Activated CD4-positive, CD25-positive, alpha-beta regulatory T cell treated with anti-CD3 and anti-CD28 coated beads, Interleukin-2, amount 50 U/mL, for 24 hours (primary cell): ENCODE measurements around the gene DUSP1.

ENCODE experiments used
- ATAC-seq, 2 donors: fragments of 150-1000 bp; cut with Tn5 transposase; one replicate each; pipeline ENCODE4 v1.10.0; 2021; ENCODE audit warnings: mild to moderate bottlenecking in 1 of 2, moderate library complexity in 1 of 2

Gene DUSP1

DNA sequence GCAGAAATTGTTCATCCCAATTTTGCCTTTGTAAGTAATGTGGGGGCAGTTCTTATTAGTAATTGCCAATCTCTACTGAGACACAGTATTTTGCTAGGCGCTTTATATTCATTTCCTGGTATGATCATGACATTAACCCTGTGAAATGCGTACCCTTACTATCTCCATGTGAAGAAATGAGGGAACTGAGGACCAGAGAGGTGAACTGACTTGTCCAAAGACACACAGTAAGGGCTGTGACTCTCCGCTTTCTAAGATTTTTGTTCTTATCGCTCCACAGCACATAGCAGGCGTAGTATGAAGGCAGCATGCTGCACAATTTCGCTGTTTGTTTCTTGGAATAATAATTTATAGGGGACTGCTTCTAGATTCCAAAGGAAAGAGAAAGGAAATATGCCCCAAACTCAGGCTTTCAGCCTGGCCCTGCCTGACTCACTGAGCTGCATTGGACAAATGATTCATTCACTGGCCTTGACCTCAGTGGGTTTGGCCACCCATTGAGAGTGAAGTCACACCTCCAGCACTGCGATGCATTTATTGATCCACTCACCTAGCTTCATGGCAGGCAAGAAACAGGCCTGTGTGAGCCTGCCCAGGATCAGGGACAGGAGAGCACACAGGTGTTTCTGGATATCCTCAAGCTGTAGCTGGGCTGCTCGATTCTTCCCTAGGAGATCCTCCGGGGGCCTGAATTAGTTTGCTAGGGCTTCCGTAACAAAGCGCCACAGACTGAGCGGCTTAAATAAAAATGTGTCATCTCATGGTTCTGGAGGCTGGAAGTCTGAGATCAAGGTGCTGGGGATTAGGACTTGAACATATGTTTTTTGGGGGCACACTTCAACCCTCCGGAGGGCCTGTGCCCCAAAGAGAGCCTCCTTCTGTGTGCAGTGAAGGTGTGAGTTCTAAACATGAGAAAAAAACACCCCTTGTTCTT, 7.2 kb upstream of the DUSP1 start:
- peak; percentile 21 to 42 for ATAC-seq

DNA sequence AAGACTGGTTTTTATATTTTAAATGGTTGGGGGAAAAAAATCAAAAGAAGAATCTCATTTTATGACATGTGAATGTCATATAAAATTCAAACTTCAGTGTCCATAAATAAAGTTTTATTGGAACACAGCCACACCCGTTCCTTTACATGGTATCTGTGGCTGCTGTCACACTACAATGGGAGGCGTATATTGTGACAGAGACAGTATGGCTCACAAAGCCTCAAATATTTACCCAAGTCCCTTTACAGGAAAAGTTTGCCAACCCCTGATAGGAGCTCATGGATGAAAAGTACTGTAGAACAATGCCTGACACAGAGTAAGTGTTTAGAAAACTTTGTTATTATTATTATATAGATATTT, 5.2 kb upstream of the DUSP1 start:
- no peak for ATAC-seq

DNA sequence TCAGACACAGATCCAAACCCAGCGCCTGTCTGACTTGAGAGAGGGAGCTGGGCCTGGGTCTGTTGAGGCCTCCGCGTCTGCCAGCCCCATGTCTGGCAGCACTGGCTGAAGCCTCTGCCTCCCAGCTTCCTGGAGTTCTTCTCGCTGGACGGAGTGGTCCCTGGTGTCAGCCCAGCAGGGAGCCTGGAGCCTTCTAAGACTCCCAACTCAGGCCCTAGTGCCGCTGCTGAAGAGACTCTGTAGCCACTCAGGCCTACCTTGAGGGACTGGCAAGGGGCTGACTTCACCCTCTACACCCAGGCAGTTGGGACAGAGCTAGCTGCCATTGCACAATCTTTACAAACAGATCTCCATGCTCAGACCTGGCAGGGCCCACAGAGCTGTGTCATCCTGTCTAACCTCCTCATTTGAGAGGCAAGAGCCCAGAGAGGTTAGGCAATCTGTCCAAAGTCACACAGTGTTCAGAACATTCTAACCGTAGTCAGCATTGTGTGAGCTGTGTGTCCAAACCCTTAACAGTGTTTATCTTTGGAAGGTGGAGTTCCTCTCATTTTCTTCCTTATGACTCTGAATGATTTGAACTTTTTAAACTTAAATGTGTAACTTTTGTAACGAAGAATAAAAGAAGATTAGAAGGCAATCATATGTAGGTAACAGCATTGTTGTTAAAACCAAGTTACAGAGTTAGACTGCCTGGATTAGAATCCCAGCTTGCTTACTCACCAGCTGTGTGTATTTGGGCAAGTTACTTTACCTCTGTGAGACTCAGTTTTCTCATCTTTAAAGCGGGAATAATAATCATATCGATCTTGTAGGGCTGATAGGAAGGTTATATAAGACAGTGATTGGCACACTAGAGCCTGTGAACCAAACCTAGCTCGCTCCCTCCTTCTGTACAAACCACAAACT, 4.6 kb upstream of the DUSP1 start:
- no peak for ATAC-seq

DNA sequence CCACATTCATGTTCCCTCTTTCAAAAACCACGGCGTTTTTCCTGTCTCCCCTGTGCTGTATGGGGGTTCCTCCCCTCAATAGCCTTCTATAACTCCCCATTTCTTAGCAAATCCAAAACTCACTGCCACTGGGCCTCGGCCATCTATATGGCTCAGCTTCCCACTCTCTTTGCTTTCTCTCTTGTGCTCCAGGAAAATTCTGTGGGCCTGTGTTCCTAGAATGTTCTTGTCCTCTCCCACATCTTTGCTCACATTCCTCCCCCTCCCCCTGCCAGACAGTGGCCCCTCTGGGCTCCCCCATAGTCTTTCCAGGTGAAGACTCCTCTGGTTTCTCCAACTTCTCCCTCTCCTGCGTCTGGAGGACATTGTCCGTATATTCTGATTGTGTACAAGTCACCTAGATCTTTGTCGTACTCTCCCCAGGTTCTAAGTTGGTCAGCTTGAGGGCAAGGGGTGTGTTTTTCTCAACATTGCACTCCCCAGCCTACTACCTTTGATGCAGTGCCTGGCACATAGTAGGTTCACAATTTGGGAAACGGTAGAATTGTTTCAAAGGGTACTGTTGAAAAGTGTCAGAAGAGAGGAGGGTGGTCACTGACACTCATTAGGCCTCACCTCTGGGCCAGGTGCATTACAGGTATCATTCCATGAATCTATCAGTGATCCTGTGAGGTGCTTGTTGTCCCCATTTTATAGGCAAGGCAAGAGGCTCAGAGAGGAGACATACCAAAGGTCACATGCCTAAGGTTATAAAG, 3.7 kb upstream of the DUSP1 start:
- ATAC-seq, result no peak

DNA sequence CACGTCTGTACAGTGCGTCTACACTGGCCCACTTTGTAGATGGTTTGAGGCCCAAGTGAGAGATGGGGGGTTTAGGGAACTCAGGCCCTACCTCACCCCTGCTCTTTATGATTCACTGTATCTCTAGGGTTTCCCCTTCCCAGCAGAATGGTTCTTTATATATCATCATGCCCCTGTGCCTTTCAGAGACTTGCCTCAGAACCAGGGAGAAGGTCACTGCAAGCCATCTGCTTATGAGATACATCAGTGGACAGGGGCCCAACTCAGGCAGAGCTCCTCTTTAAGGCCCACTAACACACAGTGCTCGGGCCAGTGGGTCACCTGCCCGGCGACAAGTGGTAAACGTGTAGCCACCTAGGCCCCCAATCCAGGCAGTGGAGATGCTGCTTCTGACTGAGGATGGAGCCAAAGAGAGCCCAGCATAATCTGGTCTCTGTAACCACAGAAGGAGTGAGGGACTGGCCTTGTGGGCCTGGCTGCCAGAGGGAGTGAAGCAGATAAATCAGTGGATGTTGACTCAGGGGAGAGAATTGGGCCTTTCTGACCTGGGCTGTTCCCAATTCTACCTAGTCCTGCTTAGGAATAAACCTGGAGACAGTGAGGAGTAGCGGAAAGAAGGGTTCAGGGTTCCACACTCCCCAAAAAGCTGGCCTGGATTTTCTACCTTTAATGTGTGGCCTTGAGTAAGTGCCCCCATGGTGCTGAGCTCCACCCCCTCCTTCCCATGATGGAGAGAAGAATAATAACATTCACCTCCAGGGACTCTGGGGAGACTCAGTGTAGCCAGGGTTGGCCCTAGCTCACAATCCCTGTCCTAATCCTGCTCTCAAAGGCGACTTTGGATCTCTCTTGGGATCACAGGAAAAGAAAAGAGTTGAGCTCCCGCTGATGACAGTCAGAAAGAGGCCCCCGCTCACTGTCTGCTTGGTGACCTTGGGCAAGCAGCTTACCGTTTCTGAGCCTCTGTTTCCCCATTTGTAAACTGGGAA, 2.8 kb upstream of the DUSP1 start:
- ATAC-seq, result peak; percentile 23 to 34

DNA sequence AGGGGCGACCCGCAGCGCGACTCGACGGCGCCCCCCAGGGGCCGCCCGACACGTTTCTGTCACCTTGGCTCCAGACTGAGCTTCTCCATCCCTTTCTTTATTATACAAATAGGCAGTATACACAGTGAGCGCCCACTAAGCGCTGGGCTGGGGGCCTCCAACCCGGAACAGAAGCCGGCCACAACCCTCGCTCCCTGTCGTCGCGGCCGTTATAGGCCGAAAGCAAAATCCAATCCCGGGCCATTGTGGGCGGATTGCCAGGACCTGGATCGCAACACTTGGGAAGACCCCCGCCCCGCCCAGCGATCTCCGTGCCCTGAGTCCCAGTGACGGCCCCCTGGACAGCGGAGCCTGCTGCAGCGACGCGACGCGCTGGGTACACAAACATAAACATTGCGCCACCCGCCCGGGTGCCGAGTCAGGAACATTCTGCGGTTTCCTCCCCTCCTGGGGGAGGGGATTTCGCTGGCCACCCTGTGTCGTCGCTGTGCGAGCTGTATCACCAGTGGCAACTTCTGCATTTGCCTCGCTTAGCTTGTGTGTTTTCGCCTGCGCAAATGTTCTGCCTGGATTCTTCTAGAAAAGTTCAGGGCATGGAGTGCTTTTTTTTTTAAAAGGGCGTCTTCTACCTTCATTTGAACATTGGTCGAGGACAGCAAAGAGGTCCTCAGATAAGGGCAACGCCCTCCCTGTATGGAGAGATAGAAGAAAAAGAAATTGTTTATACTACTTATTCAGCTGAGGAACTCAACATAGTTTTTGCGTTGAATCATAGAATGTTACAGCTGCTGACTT, 1.3 kb upstream of the DUSP1 start:
- ATAC-seq, result peak; percentile 18 to 24

DNA sequence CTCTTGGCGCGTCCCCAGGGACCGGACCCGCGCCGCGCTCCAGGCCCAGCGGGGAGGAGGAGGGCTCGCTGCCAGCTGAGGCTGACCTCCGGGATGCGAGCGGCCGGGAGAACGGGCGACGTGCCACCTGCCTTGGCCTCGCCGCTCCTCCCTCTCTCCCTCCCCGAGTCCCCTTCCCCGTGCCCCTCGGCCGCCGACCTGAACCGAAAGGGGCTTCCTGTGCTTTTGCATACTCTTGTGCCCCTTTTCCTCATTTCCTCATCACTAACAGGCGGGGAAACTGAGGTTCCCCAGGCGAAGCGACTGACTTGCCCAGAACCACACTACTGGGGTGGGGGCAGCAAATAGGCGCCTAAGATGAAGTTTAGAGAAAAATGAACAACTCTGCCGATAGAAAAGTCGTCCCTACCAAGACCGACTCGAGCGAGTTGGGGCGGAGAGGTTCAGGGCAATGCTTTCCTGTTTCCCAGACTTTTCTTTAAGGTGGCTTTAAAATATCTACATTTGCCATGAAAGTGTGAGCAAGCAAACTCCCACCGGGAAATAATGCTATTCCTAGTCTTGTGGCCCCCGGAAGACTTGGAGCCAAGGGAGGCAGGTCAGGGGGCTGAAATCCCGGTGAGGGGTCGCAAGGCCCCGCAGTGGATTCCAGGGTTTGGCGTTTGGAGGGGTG, 580 bp upstream of the DUSP1 start:
- peak; percentile 3 to 10 for ATAC-seq

DNA sequence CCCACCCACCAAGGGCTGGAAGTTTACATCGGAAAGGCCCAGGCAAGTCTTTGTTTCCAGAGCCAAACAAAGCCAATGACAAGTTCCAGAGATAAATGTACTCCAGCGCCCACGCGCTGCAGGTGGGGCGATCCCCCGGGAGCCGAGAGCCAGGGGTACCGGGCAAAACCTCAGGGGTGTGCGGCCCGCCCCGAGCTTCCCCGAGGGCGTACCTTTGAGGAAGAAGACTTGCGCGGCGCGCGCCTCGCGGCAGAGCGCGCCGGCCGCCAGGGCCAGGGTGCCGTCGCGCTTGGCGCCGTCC, 671 bp downstream of the DUSP1 start:
- no peak for ATAC-seq

DNA sequence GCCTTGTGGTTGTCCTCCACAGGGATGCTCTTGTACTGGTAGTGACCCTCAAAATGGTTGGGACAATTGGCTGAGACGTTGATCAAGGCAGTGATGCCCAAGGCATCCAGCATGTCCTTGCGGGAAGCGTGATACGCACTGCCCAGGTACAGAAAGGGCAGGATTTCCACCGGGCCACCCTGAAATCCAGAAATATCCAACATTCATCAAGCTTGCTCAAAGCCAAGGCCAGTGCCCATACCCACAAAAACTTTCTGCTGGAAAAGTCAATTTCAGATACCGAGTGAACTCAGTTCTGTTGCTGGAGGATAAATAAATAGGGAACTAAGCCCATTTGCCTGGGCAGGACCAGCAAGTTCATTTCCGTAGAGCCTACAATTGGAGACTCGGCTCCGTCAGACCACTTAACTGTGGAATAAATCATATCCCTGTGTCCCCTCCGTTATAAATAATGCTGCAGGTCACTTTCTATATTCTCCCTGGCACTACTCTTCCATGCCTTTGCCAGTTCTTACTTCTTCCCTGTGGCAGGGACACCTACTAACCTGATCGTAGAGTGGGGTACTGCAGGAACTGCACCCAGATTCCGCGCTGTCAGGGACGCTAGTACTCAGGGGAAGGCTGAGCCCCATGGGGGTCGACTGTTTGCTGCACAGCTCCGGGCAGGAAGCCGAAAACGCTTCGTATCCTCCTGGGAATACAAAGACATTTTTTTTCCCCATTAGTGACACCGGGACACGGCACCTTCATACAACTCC, 1.2 kb downstream of the DUSP1 start:
- no peak for ATAC-seq

DNA sequence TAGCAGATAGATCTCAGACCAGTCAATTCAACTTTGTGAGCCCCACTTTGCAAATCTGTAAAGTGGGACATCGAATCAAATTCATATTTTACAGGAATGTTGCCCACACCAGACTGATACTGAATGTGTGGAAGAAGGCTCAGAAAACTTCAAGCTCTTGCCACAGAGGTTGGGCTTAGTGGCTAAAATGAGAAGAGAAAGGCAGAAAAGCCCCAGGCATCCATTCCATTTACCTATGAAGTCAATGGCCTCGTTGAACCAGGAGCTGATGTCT, 1.7 kb downstream of the DUSP1 start:
- ATAC-seq, result no peak

DNA sequence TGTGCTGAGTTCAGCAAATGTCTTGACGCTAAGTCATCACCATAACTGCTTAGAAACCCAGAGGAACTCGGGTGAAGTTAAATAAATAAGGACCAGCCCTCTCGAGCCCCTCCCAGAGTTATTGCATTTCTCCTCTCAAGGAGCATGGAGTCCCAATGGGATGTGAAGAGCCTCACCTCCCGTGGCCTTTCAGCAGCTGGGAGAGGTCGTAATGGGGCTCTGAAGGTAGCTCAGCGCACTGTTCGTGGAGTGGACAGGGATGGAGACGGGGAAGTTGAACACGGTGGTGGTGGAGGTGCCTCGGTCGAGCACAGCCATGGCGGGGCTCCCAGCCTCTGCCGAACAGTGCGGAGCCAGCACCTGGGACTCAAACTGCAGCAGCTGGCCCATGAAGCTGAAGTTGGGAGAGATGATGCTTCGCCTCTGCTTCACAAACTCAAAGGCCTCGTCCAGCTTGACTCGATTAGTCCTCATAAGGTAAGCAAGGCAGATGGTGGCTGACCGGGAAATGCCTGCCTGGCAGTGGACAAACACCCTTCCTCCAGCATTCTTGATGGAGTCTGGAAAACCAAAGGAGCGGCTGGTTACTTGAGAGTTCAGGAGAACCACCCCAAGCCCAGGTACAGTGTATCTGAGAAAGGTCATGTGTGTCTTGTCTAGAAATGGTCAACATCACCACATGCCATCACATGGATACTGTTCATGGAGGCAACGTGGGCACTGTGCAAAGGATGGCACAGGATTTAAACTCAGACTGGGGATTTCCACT, 2.2 kb downstream of the DUSP1 start:
- no peak for ATAC-seq

DNA sequence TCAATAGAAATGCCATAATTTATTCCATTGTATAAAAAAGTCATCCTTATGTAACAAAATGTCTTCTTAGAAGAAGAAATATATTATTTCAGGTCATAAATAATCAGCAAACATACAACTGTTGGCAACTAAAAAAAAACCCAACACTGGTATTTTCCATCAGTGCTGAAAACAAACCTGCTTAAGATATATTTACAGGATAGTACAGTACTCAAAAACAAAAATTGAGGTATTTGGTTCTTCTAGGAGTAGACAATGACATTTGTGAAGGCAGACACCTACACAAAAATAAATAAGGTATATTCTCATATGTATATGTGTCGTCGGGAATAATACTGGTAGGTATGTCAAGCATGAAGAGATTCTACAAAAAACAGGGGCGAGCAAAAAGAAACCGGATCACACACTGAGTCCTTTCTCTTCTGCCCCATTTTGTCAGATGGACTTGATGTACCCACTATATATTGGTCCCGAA, 2.9 kb downstream of the DUSP1 start:
- ATAC-seq, result no peak

DNA sequence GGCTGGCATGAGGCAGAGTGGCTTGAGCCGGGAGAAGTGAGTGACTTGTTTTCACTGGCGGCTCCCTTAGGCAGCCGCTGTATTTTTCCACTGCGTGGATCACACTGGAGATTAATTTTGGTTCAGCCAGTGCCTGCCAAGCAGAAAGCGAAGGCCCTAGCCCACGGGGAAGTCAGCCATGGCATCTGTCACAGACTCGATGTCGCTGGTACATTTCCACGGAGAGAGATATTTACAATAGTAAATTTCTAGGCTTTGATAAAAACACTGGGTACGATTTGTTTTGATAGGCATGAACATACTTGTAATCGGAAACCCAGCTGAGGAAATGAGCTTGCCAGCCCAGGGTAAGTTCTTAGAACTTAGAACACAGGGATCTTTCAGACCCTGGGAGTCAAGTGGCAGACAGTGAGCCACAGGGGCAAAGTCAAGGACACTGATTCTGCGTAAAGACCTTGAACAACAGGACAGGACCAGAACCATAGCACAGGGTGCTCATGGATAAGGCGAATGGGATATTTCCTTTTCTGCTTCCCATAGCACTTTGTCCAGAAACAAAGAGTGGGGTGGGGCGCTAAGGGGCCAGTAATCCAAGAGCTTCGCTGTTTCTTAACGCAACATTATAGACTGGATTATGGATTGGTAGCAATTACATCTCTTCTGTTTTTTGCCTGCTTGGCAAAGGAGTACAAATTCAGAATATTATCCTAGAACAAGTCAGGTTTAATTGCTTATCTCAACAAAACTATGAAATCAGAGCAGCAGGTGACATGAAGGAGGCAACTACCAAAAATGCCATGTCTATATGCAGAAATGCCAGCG, 4.5 kb downstream of the DUSP1 start:
- no peak for ATAC-seq

DNA sequence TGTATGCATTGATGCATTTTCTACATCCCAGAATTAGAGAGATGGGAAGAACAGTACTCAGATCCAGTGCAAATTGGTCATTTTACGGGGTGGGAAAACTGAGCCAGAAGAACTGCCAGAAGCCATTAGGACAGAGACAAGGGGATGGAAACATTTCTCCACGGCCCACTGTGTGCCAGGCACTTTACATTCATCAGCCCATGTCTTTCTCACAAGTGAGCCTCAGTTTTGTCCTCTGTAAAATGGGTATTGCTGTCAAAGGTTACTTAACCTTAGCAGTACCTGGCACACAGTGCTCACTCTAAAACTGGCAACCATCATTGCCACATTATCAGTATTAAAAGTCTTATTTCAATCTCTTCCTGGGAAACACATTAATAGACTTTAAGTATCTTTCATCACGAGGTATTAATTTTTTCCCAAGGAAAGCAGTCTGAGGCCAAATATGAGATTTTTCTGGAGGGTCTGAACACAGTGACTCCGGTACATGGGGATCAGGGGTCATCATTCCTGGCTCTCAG, 5.2 kb downstream of the DUSP1 start:
- no peak for ATAC-seq

DNA sequence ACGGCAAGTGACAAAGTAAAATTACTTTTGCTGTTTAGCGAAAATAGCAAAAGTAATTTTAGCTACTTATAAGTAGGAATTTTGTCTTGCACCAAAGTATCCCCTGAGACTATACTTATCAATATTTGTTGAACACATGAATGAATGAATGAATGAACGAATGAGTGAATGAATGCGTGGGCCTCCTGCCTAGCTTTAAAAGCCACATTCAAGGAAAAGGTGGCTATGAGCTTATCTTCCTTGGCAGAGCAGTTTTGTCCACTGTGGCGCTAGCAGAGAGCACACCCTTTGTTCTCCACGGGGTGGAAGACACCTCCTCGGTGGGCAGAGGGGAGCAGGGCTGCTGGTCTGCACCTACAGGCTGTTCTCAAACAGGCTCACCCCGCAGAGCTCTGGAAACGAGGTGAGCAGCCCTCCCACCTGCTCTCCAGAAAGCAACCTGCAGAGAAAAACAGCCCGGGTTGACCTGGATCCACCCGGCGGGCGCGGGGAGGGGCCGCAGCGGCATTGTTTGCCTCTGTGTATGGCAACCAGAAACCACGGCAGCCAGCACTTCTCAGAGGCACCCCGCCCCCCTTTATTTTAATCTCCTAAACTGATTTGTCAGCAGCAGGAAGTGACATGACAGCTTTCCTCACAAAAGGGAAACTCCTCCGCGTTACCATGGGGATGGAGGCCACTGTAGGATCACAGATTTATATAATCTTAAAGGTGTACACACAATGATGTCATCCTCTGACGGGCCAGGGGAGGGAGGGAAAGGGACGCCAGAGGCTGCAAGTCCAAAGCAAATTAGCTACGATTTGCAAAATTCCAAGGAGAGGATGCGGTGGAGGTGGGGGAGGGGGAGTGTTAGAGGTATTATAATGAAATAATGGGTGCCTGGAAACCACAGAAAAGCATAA, 5.9 kb downstream of the DUSP1 start:
- ATAC-seq, result peak; percentile 93 to 94

DNA sequence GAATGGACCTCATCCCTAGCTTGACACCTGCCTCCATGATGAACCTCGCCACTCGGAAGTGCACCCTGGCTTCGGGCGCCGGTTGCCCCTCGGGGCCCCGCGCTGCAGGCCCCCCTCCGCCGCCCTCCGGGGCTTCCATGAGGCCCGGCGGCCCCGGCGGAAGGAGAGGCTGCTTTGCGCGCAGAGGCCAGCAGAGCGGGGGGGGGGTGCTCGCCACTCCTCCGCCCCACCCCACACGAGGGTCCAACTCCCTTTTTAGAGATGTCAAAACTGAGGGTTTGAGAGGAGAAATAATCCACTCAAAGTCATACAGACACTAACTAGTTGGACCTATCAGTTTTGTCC, 7.9 kb downstream of the DUSP1 start:
- no peak for ATAC-seq
